LNCaP clone FGC (cell line): ENCODE data around the gene PGM5.

Experiments
- DNase-seq: peaks from one replicate; pipeline ENCODE4 v3.0.0-alpha.2; 2011; ENCODE audit warnings: low read depth
- H3K4me3 ChIP-seq: 2 replicates; pipeline ENCODE4 v1.5.1; 2011; ENCODE audit warnings: mild to moderate bottlenecking, low read depth, low read length, control low read depth
- TF ChIP-seq, protein P1 (sequence below): IDR thresholded peaks from 2 replicates; pipeline ENCODE4 v1.5.1; 2012; ENCODE audit warnings: mild to moderate bottlenecking; ENCODE audit not compliant: control insufficient read depth, insufficient read depth; ENCODE audit errors: extremely low read depth

The PGM5 gene

DNA sequence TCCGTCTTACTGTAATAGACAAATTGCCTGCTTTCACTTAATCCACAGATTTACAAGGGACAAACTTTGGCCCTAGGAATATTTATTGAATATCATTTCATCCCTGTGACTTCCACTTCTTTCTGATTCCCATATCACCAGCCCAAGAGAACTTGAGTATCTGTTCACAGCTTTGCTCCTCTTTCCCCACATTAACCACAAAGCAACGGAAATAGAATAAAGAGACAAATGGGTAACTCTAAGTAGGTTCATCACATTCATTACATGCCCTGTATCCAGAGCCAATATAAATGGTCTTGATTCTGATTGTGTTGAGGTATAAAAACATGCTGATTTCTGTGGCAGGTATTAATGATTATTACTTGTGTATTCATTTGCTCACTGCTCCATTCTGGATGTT is 142.4 kb downstream of the PGM5 start:
- H3K4me3 ChIP-seq = no peak overlapping the region
- TF ChIP-seq, protein P1, sequence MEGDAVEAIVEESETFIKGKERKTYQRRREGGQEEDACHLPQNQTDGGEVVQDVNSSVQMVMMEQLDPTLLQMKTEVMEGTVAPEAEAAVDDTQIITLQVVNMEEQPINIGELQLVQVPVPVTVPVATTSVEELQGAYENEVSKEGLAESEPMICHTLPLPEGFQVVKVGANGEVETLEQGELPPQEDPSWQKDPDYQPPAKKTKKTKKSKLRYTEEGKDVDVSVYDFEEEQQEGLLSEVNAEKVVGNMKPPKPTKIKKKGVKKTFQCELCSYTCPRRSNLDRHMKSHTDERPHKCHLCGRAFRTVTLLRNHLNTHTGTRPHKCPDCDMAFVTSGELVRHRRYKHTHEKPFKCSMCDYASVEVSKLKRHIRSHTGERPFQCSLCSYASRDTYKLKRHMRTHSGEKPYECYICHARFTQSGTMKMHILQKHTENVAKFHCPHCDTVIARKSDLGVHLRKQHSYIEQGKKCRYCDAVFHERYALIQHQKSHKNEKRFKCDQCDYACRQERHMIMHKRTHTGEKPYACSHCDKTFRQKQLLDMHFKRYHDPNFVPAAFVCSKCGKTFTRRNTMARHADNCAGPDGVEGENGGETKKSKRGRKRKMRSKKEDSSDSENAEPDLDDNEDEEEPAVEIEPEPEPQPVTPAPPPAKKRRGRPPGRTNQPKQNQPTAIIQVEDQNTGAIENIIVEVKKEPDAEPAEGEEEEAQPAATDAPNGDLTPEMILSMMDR = no peak
- DNase-seq = no peak

DNA sequence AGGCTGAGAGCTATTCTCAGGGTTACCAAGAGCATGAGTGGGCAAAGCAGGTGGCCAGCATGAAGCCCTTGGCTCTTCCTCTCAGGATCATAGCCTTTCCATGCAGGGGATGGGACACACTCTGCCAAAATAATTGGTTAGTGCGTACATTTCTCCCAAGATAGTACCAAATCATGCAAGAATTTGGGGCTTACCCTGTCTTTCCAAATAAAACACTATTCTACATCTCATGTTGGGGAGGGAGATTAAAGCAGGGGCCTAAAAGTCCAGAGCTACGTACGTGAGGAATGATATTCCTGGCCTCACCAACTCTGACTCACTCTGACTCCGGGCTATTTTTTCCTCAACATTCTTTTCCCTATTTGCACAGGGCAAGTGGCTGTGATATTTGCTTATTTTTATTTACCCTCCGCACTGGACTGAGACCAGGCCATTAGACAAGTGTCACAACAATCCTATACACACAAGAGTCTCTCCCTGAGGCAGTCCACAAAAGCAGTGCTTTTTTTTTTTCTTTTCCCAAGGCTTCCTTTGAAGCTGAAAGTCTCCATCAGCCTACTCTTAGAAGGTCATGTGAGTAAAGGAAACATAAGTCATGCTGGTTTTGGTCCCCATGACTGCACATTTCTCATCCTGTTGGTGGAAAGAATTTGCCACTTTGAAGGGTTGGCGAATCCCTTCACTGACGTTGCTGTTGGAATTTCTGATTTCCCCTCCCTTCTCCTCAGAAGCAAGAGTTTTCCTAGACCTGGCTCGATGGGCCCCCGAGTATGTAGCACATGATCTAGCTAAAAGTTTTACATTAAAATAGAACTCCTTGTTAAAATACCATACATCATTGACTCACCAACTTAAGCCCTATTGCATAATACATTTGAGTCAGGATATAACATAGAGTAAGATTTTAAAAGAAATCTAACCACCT is 144.3 kb downstream of the PGM5 start:
- no peak overlapping the region for H3K4me3 ChIP-seq
- peak; percentile 83 for DNase-seq
- TF ChIP-seq, protein P1 = no peak

DNA sequence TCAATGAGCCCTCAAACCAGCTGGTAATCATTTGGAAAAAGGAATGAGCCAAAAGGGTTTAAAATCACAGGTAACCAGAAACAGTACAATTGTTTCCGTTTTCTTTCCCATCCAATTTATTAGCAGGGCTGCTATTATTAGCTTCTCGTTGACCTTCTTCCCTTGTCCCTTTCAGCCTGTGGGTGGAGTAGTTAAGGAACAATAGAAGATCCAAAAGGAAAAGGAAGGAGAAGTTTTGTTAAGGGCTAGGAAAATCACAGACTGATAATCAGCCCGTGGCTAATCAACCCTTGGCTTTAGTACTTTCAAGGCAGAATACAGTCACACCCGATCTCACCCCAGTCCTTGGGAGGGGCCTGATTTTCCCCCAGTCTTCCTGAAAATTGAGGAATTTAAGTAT is 145.9 kb downstream of the PGM5 start:
- TF ChIP-seq, protein P1 = no peak
- no peak for DNase-seq
- no peak overlapping the region for H3K4me3 ChIP-seq

DNA sequence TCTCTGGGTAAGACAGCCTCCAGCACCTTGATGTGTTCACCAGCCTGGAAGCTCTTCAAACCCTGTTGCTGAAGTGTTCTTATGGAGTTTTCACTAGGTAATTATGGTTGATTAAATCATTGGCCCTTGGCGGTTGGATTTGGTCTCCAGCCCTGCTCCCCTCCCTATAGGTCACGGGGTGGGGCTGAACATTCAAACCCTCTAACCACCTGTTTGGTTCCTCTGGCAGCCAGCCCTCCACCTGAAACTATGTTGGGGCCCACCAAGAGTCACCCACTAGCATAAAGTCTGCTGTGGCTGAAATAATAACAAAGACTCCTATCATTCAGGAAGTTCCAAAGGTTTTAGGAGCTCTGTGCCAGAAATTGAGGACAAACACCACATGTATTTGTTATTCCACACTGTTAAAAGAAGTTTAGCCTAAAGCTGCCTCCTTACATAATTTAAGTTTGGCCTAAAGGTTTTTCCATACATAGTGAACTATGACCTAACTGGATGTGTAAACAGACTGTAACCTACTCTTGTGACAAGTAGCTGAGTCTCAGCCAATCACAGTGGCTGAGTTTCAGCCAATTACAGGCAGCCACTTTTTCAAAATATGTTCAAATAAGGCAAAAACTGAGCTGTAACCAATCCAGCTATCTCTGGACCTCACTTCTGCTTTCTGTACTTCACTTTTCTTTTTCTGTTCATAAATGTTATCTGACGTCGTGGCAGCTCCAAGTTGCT is 149.4 kb downstream of the PGM5 start:
- DNase-seq = no peak
- TF ChIP-seq, protein P1 = no peak

DNA sequence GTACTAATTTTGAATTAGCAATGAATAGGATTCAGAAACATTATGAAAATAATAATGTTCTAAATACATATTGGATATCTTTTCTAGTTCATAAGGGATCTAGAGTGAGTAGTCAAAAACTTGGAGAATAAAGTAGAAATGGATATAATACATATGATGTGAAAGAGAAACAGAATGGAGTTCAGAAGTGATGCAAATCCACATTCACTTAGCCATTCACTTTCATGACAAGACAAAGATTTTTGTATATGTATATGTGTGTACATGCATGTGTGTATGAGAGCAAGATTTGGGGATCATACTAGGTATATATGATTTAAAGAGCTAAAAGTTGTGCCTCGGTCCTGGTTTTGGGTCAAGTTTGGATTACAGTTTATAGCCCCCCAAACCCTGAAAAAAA is 150.1 kb downstream of the PGM5 start:
- no peak overlapping the region for H3K4me3 ChIP-seq
- DNase-seq = no peak
- TF ChIP-seq, protein P1 = no peak

More for the DNA sequence above, 149.4 kb downstream of the PGM5 start:
- no peak overlapping the region for H3K4me3 ChIP-seq

DNA sequence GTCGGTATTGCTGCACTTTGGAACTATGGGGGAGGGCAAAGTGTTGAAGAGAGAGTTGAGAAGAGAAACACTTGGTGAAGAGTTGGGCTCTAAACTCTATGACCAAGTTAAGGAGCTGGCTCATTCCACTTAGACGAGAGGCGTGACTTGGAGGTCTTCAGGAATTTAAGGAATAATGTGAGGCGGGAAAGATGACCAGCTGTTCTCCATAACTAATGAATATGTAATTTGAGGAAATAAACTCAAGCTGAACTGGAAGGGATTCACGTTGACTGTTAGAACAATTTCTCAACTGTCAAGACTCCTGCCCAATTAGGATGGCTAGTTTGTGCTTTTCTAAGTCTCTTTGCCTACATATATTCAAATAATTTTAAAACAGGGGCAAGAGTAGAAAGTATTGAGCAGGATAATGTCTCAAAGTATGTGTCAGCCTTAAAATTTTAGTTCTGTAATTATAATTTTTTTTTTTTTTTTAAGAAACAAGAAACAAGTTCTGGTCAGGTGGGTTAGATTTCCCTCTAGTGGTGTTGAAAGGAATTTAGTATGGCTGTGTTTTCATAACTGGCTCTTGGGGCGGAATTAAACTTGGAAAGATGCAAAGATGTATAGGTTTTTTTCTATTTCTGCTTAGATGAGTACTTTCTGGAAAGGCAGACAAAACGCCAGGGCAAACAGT is 150.9 kb downstream of the PGM5 start:
- H3K4me3 ChIP-seq = no peak overlapping the region
- no peak for DNase-seq
- TF ChIP-seq, protein P1 = peak; percentile 57
